ENCODE results near the gene MDGA2. TPM values are rescaled to one million over a fixed set of nuclear protein-coding genes. Genes with fewer than 3 reads are reported as not detected.

MDGA2 gene
- total and polyA plus RNA-seq, 11 donors = 0.12 to 0.26 TPM; not detected in 9

- ATAC-seq = no peak
- no peak overlapping the region for H3K27ac ChIP-seq
- intact Hi-C loops (cut with DNase I) = no loop called here
- no peak for DNase-seq
- H3K36me3 ChIP-seq = no peaks in the 10 kb centered on the region
- H3K4me3 ChIP-seq = no peak overlapping the region
- no peaks in the 10 kb centered on the region for H3K27me3 ChIP-seq
- 72 to 80% (median 77%) methylated on average over 1 to 2 of the region's 2 CpGs for WGBS, 4 donors
- H3K4me1 ChIP-seq = no peaks in the 10 kb centered on the region
- no peaks in the 10 kb centered on the region for H3K9me3 ChIP-seq
- TF ChIP-seq CTCF (IDR thresholded peaks at IDR 0.05) (no peak), POLR2A (IDR thresholded peaks at IDR 0.05) (no peak)
These were observed 190.0 kb downstream of the MDGA2 start for GRCh38 chr14:47485421-47485820.

GRCh38 chr14:47483449-47483848, 192.0 kb downstream of the MDGA2 start:
- DNase-seq (no peak), ATAC-seq (no peak)
- intact Hi-C loops (cut with DNase I) = no loop called here

GRCh38 chr14:47471075-47471474, 204.3 kb downstream of the MDGA2 start:
- ATAC-seq (no peak), DNase-seq (no peak)
- Histone ChIP-seq H3K27me3 (no peaks in the 10 kb centered on the region), H3K27ac (no peak overlapping the region), H3K36me3 (no peaks in the 10 kb centered on the region), H3K4me1 (no peaks in the 10 kb centered on the region), H3K4me3 (no peak overlapping the region), H3K9me3 (peaks cover 0 to 12% (median 0%) of the 10 kb centered on the region in 12 donors)
- TF ChIP-seq CTCF (IDR thresholded peaks at IDR 0.05) = no peak
- TF ChIP-seq POLR2A (IDR thresholded peaks at IDR 0.05) = no peak
- 27 to 60% (median 44%) methylated on average over 2 of the region's 2 CpGs for WGBS, 4 donors
- intact Hi-C loops (cut with DNase I) = no loop called here

More at GRCh38 chr14:47483449-47483848, 192.0 kb downstream of the MDGA2 start:
- H3K9me3 ChIP-seq = no peaks in the 10 kb centered on the region
- H3K4me1 ChIP-seq = no peaks in the 10 kb centered on the region
- no peaks in the 10 kb centered on the region for H3K27me3 ChIP-seq
- TF ChIP-seq POLR2A (IDR thresholded peaks at IDR 0.05) (no peak), CTCF (IDR thresholded peaks at IDR 0.05) (no peak)
- H3K27ac ChIP-seq = no peak overlapping the region
- no peak overlapping the region for H3K4me3 ChIP-seq
- no peaks in the 10 kb centered on the region for H3K36me3 ChIP-seq

GRCh38 chr14:47466916-47467315, 208.5 kb downstream of the MDGA2 start:
- Histone ChIP-seq H3K4me3 (no peak overlapping the region), H3K4me1 (no peaks in the 10 kb centered on the region), H3K27ac (no peak overlapping the region), H3K36me3 (no peaks in the 10 kb centered on the region), H3K9me3 (peaks cover 0 to 3% (median 0%) of the 10 kb centered on the region in 12 donors), H3K27me3 (no peaks in the 10 kb centered on the region)
- ATAC-seq (no peak), DNase-seq (no peak)
- intact Hi-C loops (cut with DNase I) = no loop called here
- TF ChIP-seq POLR2A (IDR thresholded peaks at IDR 0.05) (no peak), CTCF (IDR thresholded peaks at IDR 0.05) (no peak)

Measured in heart left ventricle (tissue), 16 donors.